HepG2 (cell line): ENCODE measurements around the gene RSKR. TPM values are rescaled to one million over a fixed set of nuclear protein-coding genes. Genes with fewer than 3 reads are reported as not detected.

Experiments
- GABPB1 ChIP-seq: IDR thresholded peaks from 2 replicates; pipeline ENCODE4 v1.6.1; 2016; ENCODE audit warnings: mild to moderate bottlenecking, missing genetic modification reagents, moderate library complexity, missing compliant biosample characterization
- GATAD1 ChIP-seq: IDR thresholded peaks from 2 replicates; pipeline ENCODE4 v1.6.1; 2016; ENCODE audit warnings: missing genetic modification reagents, missing compliant biosample characterization
- GATAD2A ChIP-seq: IDR thresholded peaks from 2 replicates; pipeline ENCODE4 v1.6.1; 2016
- GLI4 ChIP-seq: sonication (generic); formaldehyde crosslinking; IDR thresholded peaks from 2 replicates; pipeline ENCODE4 v1.5.1; 2020; ENCODE audit warnings: missing genetic modification reagents, mild to moderate bottlenecking, moderate library complexity, borderline replicate concordance
- ISL2 ChIP-seq: sonication (generic); formaldehyde crosslinking; IDR thresholded peaks from 2 replicates; pipeline ENCODE4 v1.5.0; 2020; ENCODE audit warnings: missing genetic modification reagents
- MAFK ChIP-seq, 2 experiments: IDR thresholded peaks in 1 of 2; conservative IDR thresholded peaks in 1 of 2; 2 replicates each; pipeline ENCODE4 v1.6.1; 2011; ENCODE audit warnings: improper control_type of control experiment in 2 of 2, low read length in 2 of 2
- PPARG ChIP-seq: conservative IDR thresholded peaks from 2 replicates; pipeline ENCODE4 v1.6.1; 2016; ENCODE audit warnings: missing biosample characterization, missing genetic modification reagents
- REL ChIP-seq: sonication (generic); formaldehyde crosslinking; conservative IDR thresholded peaks from 2 replicates; pipeline ENCODE4 v1.8.0; 2022; ENCODE audit warnings: mild to moderate bottlenecking, missing genetic modification reagents, moderate library complexity
- SP5 ChIP-seq: IDR thresholded peaks from 2 replicates; pipeline ENCODE4 v1.6.1; 2016; ENCODE audit warnings: low read depth, borderline replicate concordance
- XRCC5 ChIP-seq: fragments of 200-400 bp; formaldehyde crosslinking; optimal IDR thresholded peaks from 2 replicates; pipeline ENCODE3; 2017; ENCODE audit warnings: mild to moderate bottlenecking, low read length
- ZNF34 ChIP-seq: sonication (generic); formaldehyde crosslinking; IDR thresholded peaks from 2 replicates; pipeline ENCODE4 v1.4.0; 2020; ENCODE audit warnings: mild to moderate bottlenecking, missing genetic modification reagents, borderline replicate concordance
- ZNF484 ChIP-seq: sonication (generic); formaldehyde crosslinking; IDR thresholded peaks from 2 replicates; pipeline ENCODE4 v1.5.1; 2020; ENCODE audit warnings: mild to moderate bottlenecking, low read depth, missing genetic modification reagents, borderline replicate concordance
- ZNF543 ChIP-seq: sonication (generic); formaldehyde crosslinking; IDR thresholded peaks from 2 replicates; pipeline ENCODE4 v1.4.0; 2020; ENCODE audit warnings: mild to moderate bottlenecking, missing genetic modification reagents
- ZNF652 ChIP-seq: IDR thresholded peaks from 2 replicates; pipeline ENCODE4 v1.6.1; 2016; ENCODE audit warnings: low read depth, borderline replicate concordance
- ZNF776 ChIP-seq: sonication (generic); formaldehyde crosslinking; IDR thresholded peaks from 2 replicates; pipeline ENCODE4 v1.4.0; 2020; ENCODE audit warnings: mild to moderate bottlenecking, missing genetic modification reagents
- ZNF780A ChIP-seq: sonication (generic); formaldehyde crosslinking; IDR thresholded peaks from 2 replicates; pipeline ENCODE4 v1.8.0; 2022; ENCODE audit warnings: mild to moderate bottlenecking, missing genetic modification reagents, moderate library complexity
- polyA plus RNA-seq, 8 experiments: library from polyadenylated mRNA; depleted of rRNA in 3 of 8; stranded (reverse) in 7 of 8; unstranded in 1 of 8; fragments of >200 nt; fragmentation: Illumina TruSeq in 4 of 8; extraction: Trizol in 4 of 8; gene quantifications; 2 replicates each; pipeline versions ENCODE4 v1.2.1 to v1.2.3, GENCODE V29; 2011 to 2016; ENCODE audit warnings: low read depth in 4 of 8, missing spikeins in 1 of 8, mixed read lengths in 1 of 8; ENCODE audit not compliant: insufficient read depth in 1 of 8
- total RNA-seq, 5 experiments: library from RNA; depleted of rRNA; stranded (reverse); fragments of >200 nt; fragmentation: Illumina TruSeq; extraction: Trizol; gene quantifications; 2 replicates each; pipeline ENCODE4 v1.2.3, GENCODE V29; 2016; ENCODE audit warnings: low read depth in 1 of 5
- TF ChIP-seq, protein P1 (sequence below): IDR thresholded peaks from 2 replicates; pipeline ENCODE4 v1.6.1; 2012; ENCODE audit warnings: low read depth, low read length, improper control_type of control experiment
- TF ChIP-seq, protein P2 (sequence below): sonication (generic); formaldehyde crosslinking; IDR thresholded peaks from 2 replicates; pipeline ENCODE4 v1.5.0; 2020; ENCODE audit warnings: missing genetic modification reagents
- TF ChIP-seq, protein P3 (sequence below): IDR thresholded peaks from 2 replicates; pipeline ENCODE4 v1.6.1; 2016
- TF ChIP-seq, protein P4 (sequence below): sonication (generic); formaldehyde crosslinking; IDR thresholded peaks from 2 replicates; pipeline ENCODE4 v1.5.0; 2020; ENCODE audit warnings: mild to moderate bottlenecking, missing genetic modification reagents
- TF ChIP-seq, protein P5 (sequence below): sonication (generic); IDR thresholded peaks from 2 replicates; pipeline ENCODE4 v1.6.1; 2016; ENCODE audit warnings: low read depth, borderline replicate concordance

RSKR gene
- total and polyA plus RNA-seq, 2 of the 13 experiments (the other 11 are each of a cell fraction or from before 2014, with no cell fraction given), result 5.0 to 10.4 TPM

DNA sequence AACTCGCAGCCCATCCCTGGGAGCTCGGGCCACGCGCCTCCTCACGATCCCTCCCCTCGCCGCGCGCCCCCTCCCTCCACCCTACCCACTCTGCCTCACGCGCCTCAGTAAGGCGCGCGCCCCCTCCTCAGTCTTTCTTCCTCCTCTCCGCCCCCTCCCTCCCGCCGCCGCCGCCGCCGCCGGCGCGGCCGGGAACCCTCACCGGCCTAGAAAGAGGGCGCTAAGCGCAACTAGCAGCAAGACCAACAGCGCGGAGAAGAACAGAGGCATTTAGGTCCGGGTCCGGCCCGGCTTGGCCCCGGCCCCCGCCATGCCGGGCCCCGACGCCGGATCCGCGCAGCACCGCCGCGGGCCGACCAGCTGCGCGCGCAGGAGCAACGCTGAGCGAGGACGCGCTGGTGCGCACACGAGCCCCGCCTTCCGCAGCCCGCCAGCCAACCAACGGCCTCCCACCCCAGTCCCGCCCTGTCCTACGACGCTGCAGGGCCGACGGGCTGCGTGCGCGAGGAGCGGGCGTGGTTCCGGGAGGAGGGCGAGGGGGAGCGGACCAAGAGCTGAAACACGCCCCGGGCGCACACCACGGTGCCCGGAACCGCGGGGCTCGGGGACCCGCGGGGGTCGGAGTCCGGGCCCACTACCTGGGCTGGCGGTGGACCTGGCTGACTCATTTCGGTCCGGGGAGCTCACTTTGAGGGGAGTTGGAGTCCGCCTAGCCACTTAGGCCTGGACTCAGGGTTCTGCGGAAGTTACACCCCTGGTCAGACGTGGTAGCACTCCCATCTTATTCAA, 31.0 kb upstream of the RSKR start, which contains the start of gene BLTP2 (continued):
- no peak for TF ChIP-seq ZNF484 (CRISPR knock-in tag)
- TF ChIP-seq, protein P1, sequence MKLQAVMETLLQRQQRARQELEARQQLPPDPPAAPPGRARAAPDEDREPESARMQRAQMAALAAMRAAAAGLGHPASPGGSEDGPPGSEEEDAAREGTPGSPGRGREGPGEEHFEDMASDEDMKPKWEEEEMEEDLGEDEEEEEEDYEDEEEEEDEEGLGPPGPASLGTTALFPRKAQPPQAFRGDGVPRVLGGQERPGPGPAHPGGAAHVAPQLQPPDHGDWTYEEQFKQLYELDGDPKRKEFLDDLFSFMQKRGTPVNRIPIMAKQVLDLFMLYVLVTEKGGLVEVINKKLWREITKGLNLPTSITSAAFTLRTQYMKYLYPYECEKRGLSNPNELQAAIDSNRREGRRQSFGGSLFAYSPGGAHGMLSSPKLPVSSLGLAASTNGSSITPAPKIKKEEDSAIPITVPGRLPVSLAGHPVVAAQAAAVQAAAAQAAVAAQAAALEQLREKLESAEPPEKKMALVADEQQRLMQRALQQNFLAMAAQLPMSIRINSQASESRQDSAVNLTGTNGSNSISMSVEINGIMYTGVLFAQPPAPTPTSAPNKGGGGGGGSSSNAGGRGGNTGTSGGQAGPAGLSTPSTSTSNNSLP, result no peak
- no peak for TF ChIP-seq GATAD2A (CRISPR knock-in tag)
- TF ChIP-seq ZNF543 (CRISPR knock-in tag), result no peak; the same call in 1 of the 2 replicates
- TF ChIP-seq, protein P2, sequence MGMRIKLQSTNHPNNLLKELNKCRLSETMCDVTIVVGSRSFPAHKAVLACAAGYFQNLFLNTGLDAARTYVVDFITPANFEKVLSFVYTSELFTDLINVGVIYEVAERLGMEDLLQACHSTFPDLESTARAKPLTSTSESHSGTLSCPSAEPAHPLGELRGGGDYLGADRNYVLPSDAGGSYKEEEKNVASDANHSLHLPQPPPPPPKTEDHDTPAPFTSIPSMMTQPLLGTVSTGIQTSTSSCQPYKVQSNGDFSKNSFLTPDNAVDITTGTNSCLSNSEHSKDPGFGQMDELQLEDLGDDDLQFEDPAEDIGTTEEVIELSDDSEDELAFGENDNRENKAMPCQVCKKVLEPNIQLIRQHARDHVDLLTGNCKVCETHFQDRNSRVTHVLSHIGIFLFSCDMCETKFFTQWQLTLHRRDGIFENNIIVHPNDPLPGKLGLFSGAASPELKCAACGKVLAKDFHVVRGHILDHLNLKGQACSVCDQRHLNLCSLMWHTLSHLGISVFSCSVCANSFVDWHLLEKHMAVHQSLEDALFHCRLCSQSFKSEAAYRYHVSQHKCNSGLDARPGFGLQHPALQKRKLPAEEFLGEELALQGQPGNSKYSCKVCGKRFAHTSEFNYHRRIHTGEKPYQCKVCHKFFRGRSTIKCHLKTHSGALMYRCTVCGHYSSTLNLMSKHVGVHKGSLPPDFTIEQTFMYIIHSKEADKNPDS (CRISPR knock-in tag), result no peak
- 0 out of 2 replicates have a peak, but pooled peaks have one; percentile 72 for TF ChIP-seq REL (CRISPR knock-in tag)
- peak; percentile 67 for TF ChIP-seq SP5 (CRISPR knock-in tag)
- TF ChIP-seq, protein P3, sequence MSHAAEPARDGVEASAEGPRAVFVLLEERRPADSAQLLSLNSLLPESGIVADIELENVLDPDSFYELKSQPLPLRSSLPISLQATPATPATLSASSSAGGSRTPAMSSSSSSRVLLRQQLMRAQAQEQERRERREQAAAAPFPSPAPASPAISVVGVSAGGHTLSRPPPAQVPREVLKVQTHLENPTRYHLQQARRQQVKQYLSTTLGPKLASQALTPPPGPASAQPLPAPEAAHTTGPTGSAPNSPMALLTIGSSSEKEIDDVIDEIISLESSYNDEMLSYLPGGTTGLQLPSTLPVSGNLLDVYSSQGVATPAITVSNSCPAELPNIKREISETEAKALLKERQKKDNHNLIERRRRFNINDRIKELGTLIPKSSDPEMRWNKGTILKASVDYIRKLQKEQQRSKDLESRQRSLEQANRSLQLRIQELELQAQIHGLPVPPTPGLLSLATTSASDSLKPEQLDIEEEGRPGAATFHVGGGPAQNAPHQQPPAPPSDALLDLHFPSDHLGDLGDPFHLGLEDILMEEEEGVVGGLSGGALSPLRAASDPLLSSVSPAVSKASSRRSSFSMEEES, result no peak
- TF ChIP-seq ZNF34, result peak; percentile 82; the same call in 1 of the 2 replicates
- TF ChIP-seq ZNF780A (CRISPR knock-in tag), result no peak
- no peak for TF ChIP-seq ZNF652 (CRISPR knock-in tag)
- TF ChIP-seq XRCC5, result peak; percentile 80
- TF ChIP-seq ISL2 (CRISPR knock-in tag), result 0 out of 2 replicates have a peak, but pooled peaks have one; percentile 30
- TF ChIP-seq, protein P4, sequence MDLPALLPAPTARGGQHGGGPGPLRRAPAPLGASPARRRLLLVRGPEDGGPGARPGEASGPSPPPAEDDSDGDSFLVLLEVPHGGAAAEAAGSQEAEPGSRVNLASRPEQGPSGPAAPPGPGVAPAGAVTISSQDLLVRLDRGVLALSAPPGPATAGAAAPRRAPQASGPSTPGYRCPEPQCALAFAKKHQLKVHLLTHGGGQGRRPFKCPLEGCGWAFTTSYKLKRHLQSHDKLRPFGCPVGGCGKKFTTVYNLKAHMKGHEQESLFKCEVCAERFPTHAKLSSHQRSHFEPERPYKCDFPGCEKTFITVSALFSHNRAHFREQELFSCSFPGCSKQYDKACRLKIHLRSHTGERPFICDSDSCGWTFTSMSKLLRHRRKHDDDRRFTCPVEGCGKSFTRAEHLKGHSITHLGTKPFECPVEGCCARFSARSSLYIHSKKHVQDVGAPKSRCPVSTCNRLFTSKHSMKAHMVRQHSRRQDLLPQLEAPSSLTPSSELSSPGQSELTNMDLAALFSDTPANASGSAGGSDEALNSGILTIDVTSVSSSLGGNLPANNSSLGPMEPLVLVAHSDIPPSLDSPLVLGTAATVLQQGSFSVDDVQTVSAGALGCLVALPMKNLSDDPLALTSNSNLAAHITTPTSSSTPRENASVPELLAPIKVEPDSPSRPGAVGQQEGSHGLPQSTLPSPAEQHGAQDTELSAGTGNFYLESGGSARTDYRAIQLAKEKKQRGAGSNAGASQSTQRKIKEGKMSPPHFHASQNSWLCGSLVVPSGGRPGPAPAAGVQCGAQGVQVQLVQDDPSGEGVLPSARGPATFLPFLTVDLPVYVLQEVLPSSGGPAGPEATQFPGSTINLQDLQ, result no peak
- TF ChIP-seq GATAD1 (CRISPR knock-in tag), result peak; percentile 88
- TF ChIP-seq MAFK (conservative IDR thresholded peaks at IDR 0.05 in 1 of 2, IDR thresholded peaks at IDR 0.05 in 1 of 2; ENCODE audit: low read length in 2 of 2), result no peak
- no peak for TF ChIP-seq PPARG (CRISPR knock-in tag)
- TF ChIP-seq GLI4 (CRISPR knock-in tag), result 0 out of 2 replicates have a peak, but pooled peaks have one; percentile 40
- TF ChIP-seq, protein P5, sequence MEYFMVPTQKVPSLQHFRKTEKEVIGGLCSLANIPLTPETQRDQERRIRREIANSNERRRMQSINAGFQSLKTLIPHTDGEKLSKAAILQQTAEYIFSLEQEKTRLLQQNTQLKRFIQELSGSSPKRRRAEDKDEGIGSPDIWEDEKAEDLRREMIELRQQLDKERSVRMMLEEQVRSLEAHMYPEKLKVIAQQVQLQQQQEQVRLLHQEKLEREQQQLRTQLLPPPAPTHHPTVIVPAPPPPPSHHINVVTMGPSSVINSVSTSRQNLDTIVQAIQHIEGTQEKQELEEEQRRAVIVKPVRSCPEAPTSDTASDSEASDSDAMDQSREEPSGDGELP, result no peak; the same call in 1 of the 2 replicates
- TF ChIP-seq GABPB1, result peak; percentile 92
- peak; percentile 91 for TF ChIP-seq ZNF776
